Mucosa of gallbladder (tissue), 1 donor: Measurements from ENCODE around the gene RANGRF. TPM values are rescaled to one million over a fixed set of nuclear protein-coding genes. Genes with fewer than 3 reads are reported as not detected.

ENCODE experiments used
- DNase-seq: peaks from one replicate; pipeline ENCODE4 v3.0.0-alpha.2; 2020; ENCODE audit warnings: low spot score
- total RNA-seq: library from RNA; stranded (reverse); gene quantifications from one replicate; pipeline ENCODE4 v1.2.1, GENCODE V29; 2021
- donor health status: DM: no; HTN: no; CAD: no.

RANGRF gene
- total RNA-seq, 1 donor from 2014 or later: 22.0 TPM

DNA sequence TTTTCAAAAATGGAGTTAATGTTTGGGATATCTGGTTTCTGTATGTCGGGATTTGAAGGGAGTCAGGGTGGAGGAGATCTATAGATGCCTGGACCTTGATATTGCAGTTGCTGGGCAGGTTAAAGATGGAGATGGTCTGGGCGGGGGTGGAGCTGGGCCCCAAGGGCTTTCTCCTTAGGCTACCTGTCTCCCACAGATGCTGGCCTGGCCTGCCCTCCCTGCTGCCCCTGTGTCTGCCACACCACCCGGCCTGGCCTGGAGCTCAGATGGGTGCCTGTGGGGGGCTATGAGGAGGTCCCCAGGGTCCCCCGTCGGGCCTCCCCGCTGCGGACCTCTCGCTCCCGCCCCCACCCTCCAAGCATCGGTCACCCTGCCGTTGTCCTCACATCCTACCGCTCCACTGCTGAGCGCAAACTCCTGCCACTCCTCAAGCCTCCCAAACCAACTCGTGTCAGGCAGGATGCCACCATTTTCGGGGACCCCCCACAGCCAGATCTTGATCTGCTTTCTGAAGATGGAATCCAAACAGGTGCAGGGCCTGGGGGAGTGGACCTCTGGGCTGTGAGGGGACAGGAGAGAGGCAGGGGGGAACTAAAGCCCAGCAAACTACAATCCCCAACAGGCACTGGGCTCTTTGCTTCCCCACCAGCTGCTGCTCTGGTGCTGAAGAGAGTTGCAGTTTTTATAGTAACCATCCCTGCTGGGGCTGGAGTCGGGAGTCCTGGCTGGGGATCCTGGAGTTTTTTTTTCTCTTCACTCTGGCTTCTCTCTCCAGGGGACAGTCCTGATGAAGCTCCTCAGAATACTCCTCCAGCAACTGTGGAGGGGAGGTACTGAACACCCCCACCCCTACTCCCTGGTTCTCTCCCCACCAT, 24.5 kb downstream of the RANGRF start:
- DNase-seq: no peak

DNA sequence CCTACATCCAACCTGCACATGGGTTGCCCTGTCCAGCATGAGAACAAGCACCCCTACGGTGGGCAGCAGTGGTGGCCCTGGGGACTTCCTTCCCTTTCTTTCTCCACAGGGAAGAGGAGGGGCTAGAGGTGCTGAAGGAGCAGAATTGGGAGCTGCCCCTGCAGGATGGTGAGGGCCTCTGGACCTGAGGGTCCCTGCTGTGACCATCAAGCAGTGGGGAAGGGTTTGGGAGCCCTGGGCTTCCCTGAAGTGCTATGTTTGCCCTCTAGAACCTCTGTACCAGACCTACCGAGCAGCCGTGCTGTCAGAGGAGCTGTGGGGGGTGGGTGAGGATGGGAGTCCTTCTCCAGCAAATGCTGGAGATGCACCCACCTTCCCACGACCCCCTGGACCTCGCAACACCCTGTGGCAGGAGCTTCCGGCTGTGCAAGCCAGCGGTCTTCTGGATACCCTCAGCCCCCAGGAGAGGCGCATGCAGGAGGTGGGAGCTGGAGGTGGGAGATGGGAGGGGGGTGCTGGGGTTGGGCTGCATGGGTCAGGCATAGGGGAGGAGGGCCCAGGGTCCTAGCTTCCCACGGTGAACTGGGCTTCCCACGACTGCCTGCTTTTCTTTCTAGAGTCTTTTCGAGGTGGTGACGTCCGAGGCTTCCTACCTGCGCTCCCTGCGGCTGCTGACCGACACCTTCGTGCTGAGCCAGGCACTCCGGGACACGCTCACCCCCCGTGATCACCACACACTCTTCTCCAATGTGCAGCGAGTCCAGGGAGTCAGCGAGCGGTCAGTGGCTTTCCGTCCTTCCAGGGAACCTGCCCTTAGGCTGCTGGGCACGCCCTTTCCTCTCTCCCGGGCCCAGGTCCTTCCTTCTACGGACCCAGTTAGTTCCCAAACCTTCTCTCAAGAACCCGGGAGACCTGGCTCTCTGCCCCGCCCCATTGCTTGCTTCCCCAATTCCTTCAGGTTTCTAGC, 26.6 kb downstream of the RANGRF start:
- no peak for DNase-seq

DNA sequence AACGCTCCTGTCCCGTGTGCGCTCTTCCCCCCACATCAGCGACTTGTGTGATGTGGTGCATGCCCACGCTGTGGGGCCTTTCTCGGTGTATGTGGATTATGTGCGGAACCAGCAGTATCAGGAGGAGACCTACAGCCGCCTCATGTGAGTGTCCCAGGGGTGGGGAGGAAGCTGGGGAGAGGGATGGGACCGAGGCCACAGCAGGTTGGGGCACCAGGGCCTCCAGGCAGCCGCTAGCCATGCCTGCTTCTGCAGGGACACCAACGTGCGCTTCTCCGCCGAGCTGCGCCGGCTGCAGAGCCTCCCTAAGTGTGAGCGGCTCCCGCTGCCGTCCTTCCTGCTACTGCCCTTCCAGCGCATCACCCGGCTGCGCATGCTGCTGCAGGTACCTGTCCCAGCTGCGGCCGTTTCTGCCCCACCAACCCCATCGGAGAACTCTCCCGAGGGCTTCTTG, 27.3 kb downstream of the RANGRF start:
- DNase-seq: no peak

DNA sequence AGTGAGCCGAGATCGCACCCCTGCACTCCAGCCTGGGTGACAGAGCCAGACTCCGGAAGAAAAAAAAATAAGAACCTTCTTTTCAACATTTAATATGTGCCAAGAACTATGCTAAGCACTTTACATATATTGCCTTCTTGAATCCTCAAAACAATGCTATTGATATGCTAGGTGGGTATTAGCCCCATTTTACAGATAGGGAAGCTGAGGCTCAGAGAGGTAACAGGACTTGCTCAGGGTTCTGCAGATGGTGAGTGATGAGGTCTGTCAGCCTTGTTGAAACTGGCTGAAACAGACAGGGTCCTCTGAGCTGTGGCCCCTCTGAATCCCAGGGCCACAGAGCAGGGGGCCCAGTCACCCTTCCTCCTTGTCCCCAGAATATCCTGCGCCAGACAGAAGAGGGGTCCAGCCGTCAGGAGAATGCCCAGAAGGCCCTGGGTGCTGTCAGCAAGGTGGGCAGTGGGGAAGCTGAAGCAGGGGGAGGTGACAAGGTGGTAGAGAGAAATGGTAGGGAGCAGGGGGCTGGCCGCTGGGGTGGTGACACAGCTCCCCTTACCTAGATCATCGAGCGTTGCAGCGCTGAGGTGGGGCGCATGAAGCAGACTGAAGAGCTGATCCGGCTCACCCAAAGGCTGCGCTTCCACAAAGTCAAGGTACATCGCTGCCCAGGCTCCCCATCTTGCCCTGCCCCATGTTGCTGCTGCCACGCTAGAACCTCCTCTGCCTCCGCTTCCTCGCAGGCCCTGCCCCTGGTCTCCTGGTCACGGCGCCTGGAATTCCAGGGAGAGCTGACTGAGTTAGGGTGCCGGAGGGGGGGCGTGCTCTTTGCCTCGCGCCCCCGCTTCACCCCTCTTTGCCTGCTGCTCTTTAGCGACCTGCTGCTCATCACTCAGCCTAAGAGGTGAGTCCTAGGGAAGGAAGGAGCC, 29.8 kb downstream of the RANGRF start:
- DNase-seq: no peak

DNA sequence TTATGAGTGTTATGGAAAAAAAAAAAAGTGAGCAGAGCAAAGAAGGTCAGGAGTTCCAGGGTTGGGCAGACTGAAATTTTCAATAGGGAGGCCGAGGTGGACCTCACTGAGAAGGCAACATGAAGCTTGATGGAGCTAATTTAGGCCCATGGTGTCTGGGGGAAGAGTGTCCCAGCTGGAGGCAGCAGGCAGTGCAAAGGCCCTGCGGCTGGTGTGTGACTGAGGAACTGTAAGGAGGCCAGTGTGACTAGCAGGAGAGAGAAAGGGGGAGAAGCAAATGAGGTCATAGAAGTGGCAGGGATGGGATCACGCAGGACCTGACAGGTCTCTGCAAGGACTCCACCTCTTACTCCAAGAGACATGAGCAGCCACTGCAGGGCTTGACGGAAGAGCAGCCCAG, 31.8 kb downstream of the RANGRF start:
- no peak for DNase-seq

DNA sequence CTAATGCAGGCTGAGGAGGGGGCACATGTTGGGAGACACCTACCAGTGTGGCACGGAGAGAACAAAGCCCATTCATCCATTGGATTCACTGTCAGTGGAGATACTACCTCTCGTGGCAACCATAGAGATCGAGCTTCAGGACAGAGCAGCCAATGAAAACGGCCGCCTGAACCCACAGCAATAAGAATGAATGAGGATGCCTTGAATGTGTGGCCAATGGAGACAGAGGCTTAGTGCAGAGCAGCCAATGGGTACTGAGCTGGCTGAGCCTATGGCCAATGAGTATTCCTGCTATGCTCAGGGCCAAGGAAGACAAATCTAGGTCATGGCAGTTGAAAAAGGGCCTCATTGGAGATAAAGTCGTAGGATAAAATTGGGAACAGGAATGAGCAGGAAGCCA, 32.5 kb downstream of the RANGRF start:
- no peak for DNase-seq

DNA sequence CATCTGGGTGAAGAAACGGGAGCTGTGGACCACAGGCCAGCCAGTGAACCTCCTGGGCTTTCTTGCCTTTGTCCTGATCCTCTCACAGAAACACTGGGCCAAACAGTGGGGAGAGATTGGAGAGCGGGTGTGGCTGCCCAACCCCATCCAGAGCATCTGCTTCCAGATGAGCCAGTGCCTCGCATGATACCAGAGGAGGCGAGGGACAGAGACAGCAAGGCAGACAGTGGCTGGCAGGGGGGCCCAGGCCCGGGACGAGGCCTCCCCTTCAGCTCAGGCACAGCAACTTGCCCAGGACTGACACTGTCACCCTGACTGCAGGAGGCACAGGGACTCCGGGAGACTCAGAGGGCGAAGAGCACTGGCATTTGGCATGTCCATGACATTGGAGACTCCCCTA, 33.6 kb downstream of the RANGRF start:
- DNase-seq: no peak

DNA sequence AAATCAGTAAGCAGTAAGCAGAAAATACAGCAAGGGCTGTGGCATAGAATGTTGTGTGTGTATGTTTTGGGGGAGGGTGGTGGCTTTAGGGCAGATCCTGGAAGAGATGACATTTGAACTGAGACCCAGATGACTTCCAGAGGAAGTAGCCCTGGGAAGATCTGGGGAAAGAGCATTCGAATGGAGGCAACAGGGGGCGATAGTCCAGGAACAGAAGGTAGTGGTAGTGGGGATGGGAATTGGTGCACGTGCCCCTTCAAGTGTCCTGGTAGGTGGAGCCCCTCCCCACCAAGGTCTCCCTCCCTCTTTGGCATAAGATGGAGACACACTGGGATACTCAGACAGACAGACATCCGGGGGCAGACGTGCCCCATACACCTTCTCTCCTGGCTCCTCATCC, 35.7 kb downstream of the RANGRF start:
- DNase-seq: no peak

DNA sequence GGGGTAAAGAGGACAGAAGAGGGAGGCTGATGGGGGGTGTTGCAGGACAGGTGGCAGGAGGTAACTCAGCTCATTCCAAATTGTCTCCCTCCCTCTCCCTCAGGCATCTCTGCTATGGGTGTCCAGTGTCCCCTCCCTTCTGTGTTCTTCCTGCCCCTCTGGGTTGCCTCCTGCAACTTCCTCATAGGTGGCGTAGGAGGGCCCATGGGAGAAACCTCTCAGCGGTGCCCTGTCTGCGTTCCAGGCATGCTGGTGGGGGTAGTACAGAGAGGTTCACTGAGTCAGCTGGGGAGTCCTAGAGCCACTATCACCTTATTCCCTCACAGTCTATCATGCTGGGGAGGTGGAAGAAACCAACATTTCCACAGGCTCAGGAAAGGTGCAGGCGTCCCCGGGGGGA, 36.5 kb downstream of the RANGRF start:
- no peak for DNase-seq

DNA sequence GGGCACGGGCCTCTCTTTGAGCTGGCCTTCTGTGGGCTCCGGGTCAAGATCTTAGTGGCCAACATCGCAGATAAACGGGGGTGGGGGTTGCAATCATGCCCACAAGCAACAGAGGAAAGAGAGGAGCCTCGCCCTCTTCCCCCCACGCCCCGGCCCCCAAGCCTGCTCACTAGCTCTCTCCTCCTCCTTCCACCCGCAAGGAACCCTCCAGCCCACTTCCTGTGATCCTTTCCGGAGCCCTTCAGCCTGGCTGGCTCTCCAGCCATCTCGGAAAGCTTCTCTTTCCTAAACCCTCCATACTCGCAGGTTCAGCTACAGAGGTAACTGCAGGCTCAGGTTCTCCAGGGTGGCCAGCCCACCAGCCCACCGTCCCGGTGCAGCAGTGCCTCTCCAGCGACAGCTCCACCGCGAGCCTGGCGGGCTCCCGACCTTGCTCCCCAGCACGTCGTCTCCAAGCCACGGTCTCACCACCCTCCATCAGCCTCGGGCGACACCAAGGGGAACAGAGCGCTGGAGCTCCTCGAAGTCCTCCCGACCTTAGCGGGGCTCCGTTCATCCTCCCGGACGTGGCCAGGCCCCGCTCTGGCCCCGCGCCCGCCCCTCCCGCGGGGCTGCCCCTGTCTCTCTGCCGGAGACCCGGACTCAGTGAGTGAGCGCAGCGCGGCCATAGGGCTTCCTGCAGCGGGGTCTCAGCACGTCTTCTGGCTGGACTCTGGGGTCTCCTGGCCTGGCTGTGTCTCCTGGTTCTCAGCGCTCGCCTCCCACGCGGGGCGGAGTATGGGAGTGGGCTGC, 38.2 kb downstream of the RANGRF start:
- DNase-seq: no peak

DNA sequence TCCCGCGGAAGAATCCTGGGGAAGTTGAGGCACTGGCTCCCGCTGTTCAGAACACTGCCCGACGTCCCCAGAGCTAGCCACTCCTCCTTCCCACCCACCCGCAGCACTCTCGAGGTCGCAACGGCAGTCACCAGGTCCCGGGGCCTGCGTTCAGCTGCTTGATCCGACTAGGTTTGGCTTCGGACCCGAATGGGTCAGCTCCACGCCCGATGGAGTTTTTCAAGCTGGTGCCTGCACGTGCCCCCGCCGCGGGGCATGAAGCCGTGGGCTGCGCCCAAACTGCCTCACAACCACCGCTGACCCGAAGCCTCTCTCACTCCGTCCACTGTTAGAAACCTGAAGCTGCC, 38.8 kb downstream of the RANGRF start:
- DNase-seq: no peak

DNA sequence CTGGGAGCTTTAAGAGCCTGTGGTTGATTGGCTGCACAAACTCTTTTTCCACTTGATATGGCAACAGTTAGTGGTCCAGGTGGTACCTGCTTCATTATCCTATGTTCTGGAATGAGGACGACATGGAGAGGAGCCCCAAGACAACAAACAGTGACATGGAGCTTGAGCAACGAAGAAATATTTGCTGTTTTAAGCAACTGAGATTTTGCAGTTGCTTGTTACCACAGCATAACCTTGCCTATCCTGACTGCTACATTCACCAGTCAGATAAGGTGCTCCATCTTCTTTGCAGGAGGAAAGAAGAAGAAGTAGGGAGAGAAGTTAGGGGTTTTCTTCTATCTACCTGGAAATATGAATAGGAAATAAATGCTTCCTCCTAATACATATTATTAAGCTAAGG, 43.7 kb downstream of the RANGRF start:
- DNase-seq: no peak

DNA sequence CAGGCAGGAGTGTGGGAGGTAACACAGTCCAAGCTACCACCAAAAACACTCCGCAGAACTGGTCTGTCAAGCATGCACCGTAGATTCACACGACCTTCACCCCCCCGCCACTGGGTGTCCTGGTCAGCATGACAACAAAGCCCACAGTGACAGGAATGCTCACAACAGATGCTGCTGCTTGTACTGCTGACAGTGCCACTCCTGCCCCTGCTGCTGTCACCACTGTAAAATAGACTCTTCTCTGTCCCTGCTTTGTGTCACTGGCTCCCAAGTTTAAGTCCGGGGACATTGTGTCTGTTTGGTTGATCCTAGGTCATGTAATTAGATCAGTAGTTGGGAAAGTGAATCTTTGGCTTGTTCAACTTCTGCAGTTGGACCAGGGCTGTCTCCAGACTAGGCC, 44.2 kb downstream of the RANGRF start:
- no peak for DNase-seq

DNA sequence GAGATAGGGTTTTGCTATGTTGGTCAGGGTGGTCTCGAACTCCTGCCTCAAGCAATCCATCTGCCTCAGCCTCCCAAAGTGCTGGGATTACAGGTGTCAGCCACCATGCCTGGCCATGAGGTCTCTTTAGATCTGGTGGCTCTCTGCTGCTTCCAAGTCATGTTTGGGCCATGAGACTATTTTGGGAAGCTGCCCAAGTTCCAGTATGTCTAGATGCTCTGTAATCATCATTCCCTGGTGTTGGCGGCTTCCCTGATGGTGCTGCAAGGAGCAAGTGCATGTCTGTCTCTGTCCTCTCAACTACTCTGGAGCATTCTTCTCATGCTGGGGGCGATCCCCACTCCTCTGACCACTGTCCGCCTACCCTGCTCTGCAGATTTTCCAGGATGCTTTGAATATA, 44.8 kb downstream of the RANGRF start:
- no peak for DNase-seq

DNA sequence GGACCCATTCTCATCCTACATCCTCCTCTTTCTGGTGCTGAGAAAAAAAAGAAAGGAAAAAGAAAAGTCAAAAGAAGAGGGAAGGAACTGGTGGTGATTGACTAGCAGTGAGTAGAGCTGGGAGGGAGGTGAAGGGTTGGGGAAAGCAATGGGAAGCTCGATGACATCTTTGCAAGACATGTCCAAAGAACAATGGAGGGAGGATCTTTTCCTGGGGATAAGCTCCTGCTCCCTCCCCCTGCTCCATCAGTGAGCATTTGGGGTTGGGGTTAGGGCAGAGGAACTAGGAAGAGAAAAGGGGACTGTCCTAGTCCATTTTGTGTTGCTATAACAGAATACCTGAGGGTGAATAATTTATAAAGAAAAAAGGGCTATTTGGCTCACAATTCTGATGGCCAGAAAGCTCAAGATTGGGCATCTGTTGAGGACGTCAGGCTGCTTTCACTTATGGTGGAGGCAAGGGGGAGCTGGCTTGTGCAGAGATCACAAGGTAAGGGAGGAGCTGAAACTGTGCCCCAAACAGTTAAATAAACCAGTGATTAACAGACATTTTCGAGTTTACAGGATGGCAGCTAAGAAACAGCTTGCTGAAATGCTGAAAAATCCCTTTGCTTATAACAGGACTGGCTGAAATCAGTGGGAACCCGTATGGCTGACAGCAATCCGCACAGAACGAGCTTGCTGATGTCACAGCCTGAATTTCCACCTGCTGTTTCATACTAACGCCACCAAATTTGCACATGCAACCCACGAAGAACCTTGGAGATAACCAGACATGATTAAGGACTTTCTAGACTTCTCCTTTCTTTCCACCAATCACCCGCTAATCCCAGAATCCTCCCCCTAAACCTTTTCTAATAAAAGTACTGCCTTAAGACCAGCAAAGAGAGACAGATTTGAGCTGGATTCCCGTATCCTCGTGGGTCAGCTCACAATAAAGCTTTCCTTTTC, 49.6 kb downstream of the RANGRF start:
- DNase-seq: no peak

DNA sequence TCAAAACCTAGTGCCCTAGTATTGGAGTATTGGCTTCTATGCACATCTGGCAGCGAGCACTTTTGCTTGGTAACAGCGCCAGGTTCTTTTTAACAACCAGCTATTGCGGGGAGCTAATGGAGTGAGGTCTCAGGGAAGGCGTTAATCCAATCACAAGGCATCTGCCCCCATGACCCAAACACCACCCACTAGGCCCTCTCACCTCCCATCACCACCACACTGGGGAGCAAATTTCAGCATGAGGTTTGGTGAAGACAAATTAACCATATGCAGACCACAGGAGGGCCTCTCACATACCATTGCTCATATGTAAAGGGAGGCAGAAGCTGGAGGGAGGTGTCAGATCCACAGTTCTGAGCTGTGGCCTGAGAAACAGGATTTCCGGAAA, 50.3 kb downstream of the RANGRF start:
- no peak for DNase-seq

DNA sequence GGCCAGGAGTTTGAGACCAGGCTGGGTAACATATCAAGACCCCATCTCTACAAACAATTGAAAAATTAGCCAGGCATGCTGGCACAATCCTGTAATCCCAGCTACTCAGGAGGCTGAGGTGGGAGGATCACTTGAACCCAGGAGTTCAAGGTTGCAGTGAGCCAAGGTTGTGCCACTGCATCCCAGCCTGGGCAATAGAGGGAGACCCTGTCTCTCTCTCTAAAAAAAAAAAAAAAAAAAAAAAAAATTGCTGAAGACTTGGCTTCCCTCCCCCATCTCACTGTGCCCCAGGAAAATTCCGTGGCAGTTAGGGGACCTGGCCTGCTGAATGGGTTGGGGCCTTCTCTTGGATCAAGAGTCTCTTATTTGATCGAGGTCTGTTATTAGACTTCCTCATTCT, 51.1 kb downstream of the RANGRF start, which contains the start of gene ODF4:
Gene ODF4, plus strand, starts transcription at position 301 of the 400 bp plus-strand sequence. CDS start 212 bp downstream, outside the sequence.
- no peak for DNase-seq
